KMS-11 (cell line): Measurements from ENCODE around the gene RLIM.

Experiments used
- H2AFZ ChIP-seq: fragments of 200-600 bp; sonication (generic); 2 replicates; pipeline ENCODE4 v1.6.1; 2016; ENCODE audit warnings: antibody characterized with exemption, mixed run types, low read depth
- H3K27ac ChIP-seq: fragments of 200-600 bp; sonication (generic); 2 replicates; pipeline ENCODE4 v1.6.1; 2016; ENCODE audit warnings: mild to moderate bottlenecking, mixed run types
- H3K27me3 ChIP-seq: fragments of 200-600 bp; sonication (generic); 2 replicates; pipeline ENCODE4 v1.6.1; 2017; ENCODE audit warnings: mild to moderate bottlenecking, low read depth, mixed run types, moderate library complexity; ENCODE audit not compliant: insufficient read depth
- H3K36me3 ChIP-seq: fragments of 200-600 bp; sonication (generic); 2 replicates; pipeline ENCODE4 v1.6.1; 2017; ENCODE audit warnings: mild to moderate bottlenecking, mixed run types; ENCODE audit not compliant: insufficient read depth
- H3K4me1 ChIP-seq: fragments of 200-600 bp; sonication (generic); 2 replicates; pipeline ENCODE4 v1.6.1; 2016; ENCODE audit warnings: mild to moderate bottlenecking, low read depth, mixed run types; ENCODE audit not compliant: poor library complexity, severe bottlenecking
- H3K4me2 ChIP-seq: fragments of 200-600 bp; sonication (generic); 2 replicates; pipeline ENCODE4 v1.7.0; 2016; ENCODE audit warnings: mild to moderate bottlenecking, mixed run types
- H3K4me3 ChIP-seq: fragments of 200-600 bp; sonication (generic); IDR thresholded peaks from 2 replicates; pipeline ENCODE4 v1.6.1; 2017; ENCODE audit warnings: low read depth, low read length, mixed read lengths; ENCODE audit not compliant: insufficient read depth
- H3K79me2 ChIP-seq: fragments of 200-600 bp; sonication (generic); 2 replicates; pipeline ENCODE4 v1.6.1; 2016; ENCODE audit warnings: low read depth, mixed run types; ENCODE audit not compliant: insufficient read depth
- H3K9ac ChIP-seq: fragments of 200-600 bp; sonication (generic); 2 replicates; pipeline ENCODE4 v1.6.1; 2016; ENCODE audit warnings: mild to moderate bottlenecking, mixed run types
- H4K20me1 ChIP-seq: fragments of 200-600 bp; sonication (generic); 2 replicates; pipeline ENCODE4 v1.6.1; 2016; ENCODE audit warnings: mild to moderate bottlenecking, mixed run types; ENCODE audit not compliant: insufficient read depth
- TF ChIP-seq, protein P1 (sequence below): fragments of 200-600 bp; sonication (generic); conservative IDR thresholded peaks from 2 replicates; pipeline ENCODE4 v1.6.1; 2017; ENCODE audit warnings: low read depth, mild to moderate bottlenecking, antibody characterized with exemption, low read length, moderate library complexity, mixed read lengths

The RLIM gene

GRCh38 chrX:74602142-74602541 is 12.3 kb downstream of the RLIM start:
- H3K4me1 ChIP-seq = no peaks in the 10 kb centered on the region
- no peak overlapping the region for H2AFZ ChIP-seq
- H3K79me2 ChIP-seq = peaks cover 18% of the 10 kb centered on the region
- no peaks in the 10 kb centered on the region for H3K36me3 ChIP-seq
- no peak overlapping the region for H3K4me2 ChIP-seq
- H3K9ac ChIP-seq = no peak overlapping the region
- H4K20me1 ChIP-seq = no peaks in the 10 kb centered on the region
- H3K4me3 ChIP-seq = no peak overlapping the region
- TF ChIP-seq, protein P1, sequence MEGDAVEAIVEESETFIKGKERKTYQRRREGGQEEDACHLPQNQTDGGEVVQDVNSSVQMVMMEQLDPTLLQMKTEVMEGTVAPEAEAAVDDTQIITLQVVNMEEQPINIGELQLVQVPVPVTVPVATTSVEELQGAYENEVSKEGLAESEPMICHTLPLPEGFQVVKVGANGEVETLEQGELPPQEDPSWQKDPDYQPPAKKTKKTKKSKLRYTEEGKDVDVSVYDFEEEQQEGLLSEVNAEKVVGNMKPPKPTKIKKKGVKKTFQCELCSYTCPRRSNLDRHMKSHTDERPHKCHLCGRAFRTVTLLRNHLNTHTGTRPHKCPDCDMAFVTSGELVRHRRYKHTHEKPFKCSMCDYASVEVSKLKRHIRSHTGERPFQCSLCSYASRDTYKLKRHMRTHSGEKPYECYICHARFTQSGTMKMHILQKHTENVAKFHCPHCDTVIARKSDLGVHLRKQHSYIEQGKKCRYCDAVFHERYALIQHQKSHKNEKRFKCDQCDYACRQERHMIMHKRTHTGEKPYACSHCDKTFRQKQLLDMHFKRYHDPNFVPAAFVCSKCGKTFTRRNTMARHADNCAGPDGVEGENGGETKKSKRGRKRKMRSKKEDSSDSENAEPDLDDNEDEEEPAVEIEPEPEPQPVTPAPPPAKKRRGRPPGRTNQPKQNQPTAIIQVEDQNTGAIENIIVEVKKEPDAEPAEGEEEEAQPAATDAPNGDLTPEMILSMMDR = no peak
- H3K27ac ChIP-seq = no peak overlapping the region
- no peaks in the 10 kb centered on the region for H3K27me3 ChIP-seq

GRCh38 chrX:74593593-74593992 is 20.8 kb downstream of the RLIM start:
- H3K4me1 ChIP-seq = peaks cover 26% of the 10 kb centered on the region
- no peak overlapping the region for H3K4me2 ChIP-seq
- no peaks in the 10 kb centered on the region; the same call in 1 of the 2 replicates for H3K79me2 ChIP-seq
- H3K4me3 ChIP-seq = no peak overlapping the region
- H4K20me1 ChIP-seq = no peaks in the 10 kb centered on the region
- no peak overlapping the region for H3K27ac ChIP-seq
- TF ChIP-seq, protein P1 = no peak
- H2AFZ ChIP-seq = no peak overlapping the region
- H3K36me3 ChIP-seq = peaks cover 5% of the 10 kb centered on the region; the same call in 1 of the 2 replicates
- H3K27me3 ChIP-seq = no peaks in the 10 kb centered on the region
- H3K9ac ChIP-seq = no peak overlapping the region

DNA sequence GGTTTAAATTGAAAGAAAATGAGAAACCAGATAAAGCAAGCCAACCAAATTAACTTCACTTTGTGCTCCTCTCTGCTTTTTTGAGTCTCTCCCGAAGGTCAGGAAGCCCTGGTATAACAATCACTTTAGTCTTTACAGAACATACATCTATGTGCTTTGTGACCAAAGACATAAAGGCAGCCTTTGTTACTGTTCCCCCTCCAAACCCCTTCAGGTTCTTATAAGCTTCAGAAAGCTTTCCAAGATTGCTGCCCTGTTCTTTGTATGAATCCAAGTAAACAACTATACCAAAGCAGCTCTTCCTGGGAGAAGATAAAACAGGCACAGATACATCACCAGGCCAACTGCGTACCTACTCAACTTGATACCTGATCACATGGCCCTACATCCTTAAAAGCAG is 28.7 kb downstream of the RLIM start:
- no peaks in the 10 kb centered on the region for H3K27me3 ChIP-seq
- no peak overlapping the region for H3K4me3 ChIP-seq
- H4K20me1 ChIP-seq = no peaks in the 10 kb centered on the region
- no peak overlapping the region; the same call in 1 of the 2 replicates for H3K4me2 ChIP-seq
- H2AFZ ChIP-seq = no peak overlapping the region
- H3K9ac ChIP-seq = no peak overlapping the region
- H3K27ac ChIP-seq = peak overlapping the region; percentile 47; the same call in 1 of the 2 replicates
- no peaks in the 10 kb centered on the region for H3K79me2 ChIP-seq
- H3K36me3 ChIP-seq = no peaks in the 10 kb centered on the region
- peaks cover 64% of the 10 kb centered on the region for H3K4me1 ChIP-seq
- TF ChIP-seq, protein P1 = no peak

GRCh38 chrX:74579597-74580198 is 34.7 kb downstream of the RLIM start:
- Histone ChIP-seq H3K9ac (no peak overlapping the region), H3K27me3 (no peaks in the 10 kb centered on the region), H3K4me3 (no peak overlapping the region), H2AFZ (no peak overlapping the region), H3K79me2 (no peaks in the 10 kb centered on the region), H3K4me1 (peaks cover 14% of the 10 kb centered on the region), H4K20me1 (no peaks in the 10 kb centered on the region), H3K27ac (no peak overlapping the region), H3K36me3 (no peaks in the 10 kb centered on the region), H3K4me2 (no peak overlapping the region)
- TF ChIP-seq, protein P1 = no peak
